HEK293 (cell line): ENCODE results near the gene ANXA3.

Experiments
- CTCF ChIA-PET: fragments of 350-600 bp; formaldehyde crosslinking; extraction: SDS; loops from one replicate; lab custom pipeline; 2021; ENCODE audit warnings: antibody characterized with exemption; lab: Yijun Ruan, JAX
- POLR2A ChIA-PET: fragments of 300-600 bp; formaldehyde crosslinking; extraction: SDS; loops from one replicate; lab custom pipeline; 2020; ENCODE audit warnings: antibody characterized with exemption, inconsistent platforms; lab: Yijun Ruan, JAX
- H3K27ac ChIP-seq: fragments of 200-500 bp; sonication (Bioruptor generic); 2 replicates; pipeline ENCODE4 v1.5.1; 2014; ENCODE audit warnings: low read depth, low read length, control low read depth, inconsistent platforms; ENCODE audit errors: extremely low read depth
- H3K36me3 ChIP-seq, 2 experiments: fragments of 200-500 bp in 1 of 2; sonication (Bioruptor generic) in 1 of 2; 1 replicate in 1 of 2; 2 replicates in 1 of 2; pipeline ENCODE4 v1.5.1; 2014 to 2017; ENCODE audit warnings: inconsistent platforms in 2 of 2, low read length in 2 of 2; ENCODE audit not compliant: control insufficient read depth in 2 of 2, insufficient read depth in 1 of 2
- H3K4me1 ChIP-seq: fragments of 200-500 bp; sonication (Bioruptor generic); 2 replicates; pipeline ENCODE4 v1.5.1; 2014; ENCODE audit warnings: mild to moderate bottlenecking, low read length, inconsistent platforms; ENCODE audit not compliant: control insufficient read depth, insufficient read depth
- H3K4me3 ChIP-seq: 2 replicates; pipeline ENCODE4 v1.5.1; 2011; ENCODE audit warnings: low read depth, mild to moderate bottlenecking, control low read depth, low read length, moderate library complexity
- H3K9me3 ChIP-seq: fragments of 200-500 bp; sonication (Bioruptor generic); 2 replicates; pipeline ENCODE4 v1.5.1; 2014; ENCODE audit warnings: low read depth, low read length, inconsistent platforms; ENCODE audit not compliant: control insufficient read depth, insufficient read depth
- BCL11B ChIP-seq: fragments of 450-650 bp; formaldehyde crosslinking; IDR thresholded peaks from 2 replicates; pipeline ENCODE4 v1.5.1; 2016; ENCODE audit warnings: low read depth, missing biosample characterization, missing genetic modification characterization
- CTCF ChIP-seq: fragments of 450-650 bp; formaldehyde crosslinking; IDR thresholded peaks from 2 replicates; pipeline ENCODE4 v1.5.1; 2016; ENCODE audit warnings: missing biosample characterization, missing genetic modification characterization
- EGR2 ChIP-seq: fragments of 450-650 bp; formaldehyde crosslinking; IDR thresholded peaks from 2 replicates; pipeline ENCODE4 v1.5.1; 2016; ENCODE audit warnings: low read depth, missing biosample characterization, missing genetic modification characterization
- GLI2 ChIP-seq: fragments of 450-650 bp; formaldehyde crosslinking; IDR thresholded peaks from 2 replicates; pipeline ENCODE4; 2017; ENCODE audit warnings: missing biosample characterization, missing genetic modification characterization, low read depth, borderline replicate concordance
- IKZF3 ChIP-seq: fragments of 450-650 bp; IDR thresholded peaks from 2 replicates; pipeline ENCODE4 v1.5.0; 2018; ENCODE audit warnings: missing biosample characterization, mild to moderate bottlenecking, missing genetic modification characterization, moderate library complexity
- KLF8 ChIP-seq: fragments of 450-650 bp; formaldehyde crosslinking; IDR thresholded peaks from 2 replicates; pipeline ENCODE4 v1.5.1; 2016; ENCODE audit warnings: missing biosample characterization, missing genetic modification characterization
- OSR2 ChIP-seq: fragments of 450-650 bp; formaldehyde crosslinking; IDR thresholded peaks from 2 replicates; pipeline ENCODE4 v1.5.1; 2016; ENCODE audit warnings: missing biosample characterization, missing genetic modification characterization
- REST ChIP-seq: fragments of 450-650 bp; formaldehyde crosslinking; IDR thresholded peaks from 2 replicates; pipeline ENCODE4 v1.5.1; 2016; ENCODE audit warnings: missing biosample characterization, missing genetic modification characterization
- SP7 ChIP-seq: fragments of 450-650 bp; formaldehyde crosslinking; IDR thresholded peaks from 2 replicates; pipeline ENCODE4 v1.5.1; 2016; ENCODE audit warnings: missing biosample characterization, missing genetic modification characterization
- ZBTB26 ChIP-seq: fragments of 450-650 bp; formaldehyde crosslinking; optimal IDR thresholded peaks from 2 replicates; pipeline ENCODE3; 2016; ENCODE audit warnings: missing biosample characterization, mild to moderate bottlenecking, missing genetic modification characterization
- ZFHX2 ChIP-seq: fragments of 450-650 bp; formaldehyde crosslinking; conservative IDR thresholded peaks from 2 replicates; pipeline ENCODE4 v1.5.1; 2016; ENCODE audit warnings: missing biosample characterization, missing genetic modification characterization
- ZNF121 ChIP-seq: fragments of 450-650 bp; formaldehyde crosslinking; IDR thresholded peaks from 2 replicates; pipeline ENCODE4 v1.5.1; 2016; ENCODE audit warnings: missing biosample characterization, missing genetic modification characterization
- ZNF366 ChIP-seq: fragments of 450-650 bp; formaldehyde crosslinking; conservative IDR thresholded peaks from 2 replicates; pipeline ENCODE4 v1.5.1; 2016; ENCODE audit warnings: missing biosample characterization, missing genetic modification characterization
- ZNF391 ChIP-seq: fragments of 450-650 bp; formaldehyde crosslinking; IDR thresholded peaks from 2 replicates; pipeline ENCODE4 v1.5.1; 2016; ENCODE audit warnings: low read depth, missing biosample characterization, missing genetic modification characterization, borderline replicate concordance
- ZNF398 ChIP-seq: fragments of 450-650 bp; formaldehyde crosslinking; IDR thresholded peaks from 2 replicates; pipeline ENCODE4 v1.5.1; 2017; ENCODE audit warnings: missing biosample characterization, missing genetic modification characterization
- ZNF623 ChIP-seq: fragments of 450-650 bp; formaldehyde crosslinking; IDR thresholded peaks from 2 replicates; pipeline ENCODE4 v1.5.1; 2016; ENCODE audit warnings: missing biosample characterization, missing genetic modification characterization
- ZNF624 ChIP-seq: fragments of 450-650 bp; formaldehyde crosslinking; IDR thresholded peaks from 2 replicates; pipeline ENCODE4 v1.5.1; 2017; ENCODE audit warnings: missing biosample characterization, missing genetic modification characterization
- ZNF645 ChIP-seq: fragments of 450-650 bp; formaldehyde crosslinking; IDR thresholded peaks from 2 replicates; pipeline ENCODE4; 2016; ENCODE audit warnings: missing biosample characterization, missing genetic modification characterization
- ZNF660 ChIP-seq: fragments of 450-650 bp; IDR thresholded peaks from 2 replicates; pipeline ENCODE4 v1.5.1; 2018; ENCODE audit warnings: missing biosample characterization, mild to moderate bottlenecking, missing genetic modification characterization

The ANXA3 gene

GRCh38 chr4:78599147-78599546 is 47.6 kb downstream of the ANXA3 start:
- Histone ChIP-seq H3K27ac (no peak overlapping the region), H3K4me1 (no peaks in the 10 kb centered on the region), H3K36me3 (peaks cover 0 to 4% of the 10 kb centered on the region in 2 experiments; a peak in 1 of 3 replicates), H3K4me3 (no peak overlapping the region), H3K9me3 (no peaks in the 10 kb centered on the region)
- TF ChIP-seq ZNF121 (no peak), ZBTB26 (tag by site-specific recombination) (no peak), ZNF645 (no peak), ZNF398 (tag by site-specific recombination) (no peak), ZFHX2 (no peak)
- POLR2A ChIA-PET, result no interaction called here
- CTCF ChIA-PET, result no interaction called here

GRCh38 chr4:78599931-78600375 is 48.4 kb downstream of the ANXA3 start:
- POLR2A ChIA-PET, result no interaction called here
- H3K27ac ChIP-seq, result no peak overlapping the region
- H3K9me3 ChIP-seq, result no peaks in the 10 kb centered on the region
- CTCF ChIA-PET, result interaction anchor here (0.9 to 1.0 kb wide), 2 partner anchors 8 to 269 kb away, joined by 3 read pairs; no protein-coding TSS in a partner anchor
- no peaks in the 10 kb centered on the region for H3K4me1 ChIP-seq
- H3K36me3 ChIP-seq, result peaks cover 0 to 4% of the 10 kb centered on the region in 2 experiments; a peak in 1 of 3 replicates
- no peak overlapping the region for H3K4me3 ChIP-seq
- TF ChIP-seq BCL11B (tag by site-specific recombination) (no peak), SP7 (no peak)

GRCh38 chr4:78601013-78601412 is 49.4 kb downstream of the ANXA3 start:
- H3K4me1 ChIP-seq, result no peaks in the 10 kb centered on the region
- TF ChIP-seq OSR2 (tag by site-specific recombination) (peak; percentile 67; the same call in 1 of the 2 replicates), SP7 (0 out of 2 replicates have a peak, but pooled peaks have one; percentile 38), IKZF3 (tag by site-specific recombination) (no peak), ZFHX2 (peak; percentile 63), GLI2 (tag by site-specific recombination) (no peak), ZNF660 (tag by site-specific recombination) (no peak), EGR2 (tag by site-specific recombination) (peak; percentile 18; the same call in 1 of the 2 replicates), KLF8 (tag by site-specific recombination) (no peak), ZNF623 (tag by site-specific recombination) (no peak)
- no peaks in the 10 kb centered on the region for H3K9me3 ChIP-seq
- no peak overlapping the region for H3K4me3 ChIP-seq
- H3K36me3 ChIP-seq, result peaks cover 0 to 5% of the 10 kb centered on the region in 2 experiments; a peak in 1 of 3 replicates
- CTCF ChIA-PET, result interaction anchor here (1.0 kb wide), 1 partner anchor 9 kb away, joined by 3 read pairs; no protein-coding TSS in a partner anchor
- POLR2A ChIA-PET, result no interaction called here
- H3K27ac ChIP-seq, result no peak overlapping the region

GRCh38 chr4:78602334-78602733 is 50.8 kb downstream of the ANXA3 start:
- Histone ChIP-seq H3K4me1 (no peaks in the 10 kb centered on the region), H3K4me3 (no peak overlapping the region), H3K27ac (no peak overlapping the region), H3K9me3 (no peaks in the 10 kb centered on the region), H3K36me3 (peaks cover 0 to 5% of the 10 kb centered on the region in 2 experiments; a peak in 1 of 3 replicates)
- ChIA-PET CTCF (no interaction called here), POLR2A (no interaction called here)
- TF ChIP-seq ZNF624 (tag by site-specific recombination) (no peak), CTCF (no peak), KLF8 (tag by site-specific recombination) (no peak), REST (tag by site-specific recombination) (no peak), ZNF391 (tag by site-specific recombination) (no peak), ZNF366 (tag by site-specific recombination) (no peak)
